ENCODE results near the gene GNB1. TPM values are rescaled to one million over a fixed set of nuclear protein-coding genes. Genes with fewer than 3 reads are reported as not detected.

Gene GNB1
- total RNA-seq, 1 donor from 2014 or later, result 116 TPM

- Histone ChIP-seq H3K4me3 (ENCODE audit: low read depth, low read length) (no peak overlapping the region), H3K36me3 (ENCODE audit: control insufficient read depth, insufficient read depth, low read length) (peaks cover 7% of the 10 kb centered on the region), H3K27me3 (ENCODE audit: control insufficient read depth, insufficient read depth, low read length) (no peaks in the 10 kb centered on the region)
- FAIRE-seq (no peak), DNase-seq (ENCODE audit: low read depth) (peak; percentile 39)
- no peak for TF ChIP-seq CTCF (IDR thresholded peaks at IDR 0.05; ENCODE audit: insufficient read depth, low read length, severe bottlenecking)
These were observed 64.4 kb downstream of the GNB1 start for GRCh38 chr1:1826356-1827088.

GRCh38 chr1:1825217-1825616 is 65.7 kb downstream of the GNB1 start:
- no peak overlapping the region for H3K4me3 ChIP-seq (ENCODE audit: low read depth, low read length)
- DNase-seq (ENCODE audit: low read depth) (no peak), FAIRE-seq (no peak)
- peaks cover 9% of the 10 kb centered on the region for H3K36me3 ChIP-seq (ENCODE audit: control insufficient read depth, insufficient read depth, low read length)
- no peak for TF ChIP-seq CTCF (IDR thresholded peaks at IDR 0.05; ENCODE audit: insufficient read depth, low read length, severe bottlenecking)
- H3K27me3 ChIP-seq (ENCODE audit: control insufficient read depth, insufficient read depth, low read length), result no peaks in the 10 kb centered on the region

- no peak for TF ChIP-seq CTCF (IDR thresholded peaks at IDR 0.05; ENCODE audit: insufficient read depth, low read length, severe bottlenecking)
- FAIRE-seq, result no peak
- H3K4me3 ChIP-seq (ENCODE audit: low read depth, low read length), result no peak overlapping the region
- DNase-seq (ENCODE audit: low read depth), result no peak
- H3K36me3 ChIP-seq (ENCODE audit: control insufficient read depth, insufficient read depth, low read length), result peaks cover 28% of the 10 kb centered on the region
- H3K27me3 ChIP-seq (ENCODE audit: control insufficient read depth, insufficient read depth, low read length), result no peaks in the 10 kb centered on the region
These were observed 71.1 kb downstream of the GNB1 start for GRCh38 chr1:1819762-1820161.

GRCh38 chr1:1817221-1817620 is 73.7 kb downstream of the GNB1 start:
- H3K27me3 ChIP-seq (ENCODE audit: control insufficient read depth, insufficient read depth, low read length), result no peaks in the 10 kb centered on the region
- peaks cover 26% of the 10 kb centered on the region for H3K36me3 ChIP-seq (ENCODE audit: control insufficient read depth, insufficient read depth, low read length)

GRCh38 chr1:1815606-1816281 is 75.1 kb downstream of the GNB1 start:
- H3K36me3 ChIP-seq (ENCODE audit: control insufficient read depth, insufficient read depth, low read length), result peaks cover 26% of the 10 kb centered on the region
- FAIRE-seq (no peak), DNase-seq (ENCODE audit: low read depth) (no peak)
- H3K4me3 ChIP-seq (ENCODE audit: low read depth, low read length), result no peak overlapping the region
- TF ChIP-seq CTCF (IDR thresholded peaks at IDR 0.05; ENCODE audit: insufficient read depth, low read length, severe bottlenecking), result no peak
- H3K27me3 ChIP-seq (ENCODE audit: control insufficient read depth, insufficient read depth, low read length), result no peaks in the 10 kb centered on the region

More at GRCh38 chr1:1817221-1817620, 73.7 kb downstream of the GNB1 start:
- FAIRE-seq (no peak), DNase-seq (ENCODE audit: low read depth) (no peak)
- no peak for TF ChIP-seq CTCF (IDR thresholded peaks at IDR 0.05; ENCODE audit: insufficient read depth, low read length, severe bottlenecking)
- no peak overlapping the region for H3K4me3 ChIP-seq (ENCODE audit: low read depth, low read length)
